Activated naive CD8-positive, alpha-beta T cell treated with anti-CD3 and anti-CD28 coated beads, Interleukin-2, amount 10 ng/mL, durations not matched to agents 7 days and 5 days (primary cell): ENCODE results near the gene NCAM2. TPM values are rescaled to one million over a fixed set of nuclear protein-coding genes. Genes with fewer than 3 reads are reported as not detected.
A peak's percentile ranks its signal among the peaks of the same experiment; 100 is the strongest.

Experiments
- ATAC-seq: fragments of 150-1000 bp; cut with Tn5 transposase; one replicate; pipeline ENCODE4 v1.10.0; 2021; ENCODE audit warnings: low read depth, moderate library complexity
- POLR2A ChIA-PET: fragments of 350-600 bp; sonication (Branson Sonifier 250); formaldehyde crosslinking; loops from one replicate; lab custom pipeline; 2021; ENCODE audit warnings: antibody characterized with exemption; lab: Charles Lee
- DNase-seq: peaks from one replicate; pipeline ENCODE4 v3.0.0; 2021
- H3K27ac Mint-ChIP-seq: one replicate; pipeline ENCODE4 v1.8.0; 2022; ENCODE audit warnings: mild to moderate bottlenecking, mixed read lengths
- H3K27me3 Mint-ChIP-seq: one replicate; pipeline ENCODE4 v1.8.0; 2022; ENCODE audit warnings: mild to moderate bottlenecking, moderate library complexity, mixed read lengths
- H3K36me3 Mint-ChIP-seq: one replicate; pipeline ENCODE4 v1.8.0; 2021; ENCODE audit warnings: mild to moderate bottlenecking, mixed read lengths
- H3K4me1 Mint-ChIP-seq: one replicate; pipeline ENCODE4 v1.8.0; 2021; ENCODE audit warnings: mixed read lengths
- H3K4me3 Mint-ChIP-seq: one replicate; pipeline ENCODE4 v1.8.0; 2022; ENCODE audit warnings: mild to moderate bottlenecking, moderate library complexity, mixed read lengths
- H3K9me3 Mint-ChIP-seq: one replicate; pipeline ENCODE4 v1.8.0; 2021; ENCODE audit warnings: mixed read lengths
- total RNA-seq, 2 experiments: library from RNA; stranded (reverse); gene quantifications; one replicate each; pipeline ENCODE4 v1.2.3, GENCODE V29; 2021

NCAM2 gene
- total RNA-seq, 2 experiments from 2014 or later: not detected

DNA sequence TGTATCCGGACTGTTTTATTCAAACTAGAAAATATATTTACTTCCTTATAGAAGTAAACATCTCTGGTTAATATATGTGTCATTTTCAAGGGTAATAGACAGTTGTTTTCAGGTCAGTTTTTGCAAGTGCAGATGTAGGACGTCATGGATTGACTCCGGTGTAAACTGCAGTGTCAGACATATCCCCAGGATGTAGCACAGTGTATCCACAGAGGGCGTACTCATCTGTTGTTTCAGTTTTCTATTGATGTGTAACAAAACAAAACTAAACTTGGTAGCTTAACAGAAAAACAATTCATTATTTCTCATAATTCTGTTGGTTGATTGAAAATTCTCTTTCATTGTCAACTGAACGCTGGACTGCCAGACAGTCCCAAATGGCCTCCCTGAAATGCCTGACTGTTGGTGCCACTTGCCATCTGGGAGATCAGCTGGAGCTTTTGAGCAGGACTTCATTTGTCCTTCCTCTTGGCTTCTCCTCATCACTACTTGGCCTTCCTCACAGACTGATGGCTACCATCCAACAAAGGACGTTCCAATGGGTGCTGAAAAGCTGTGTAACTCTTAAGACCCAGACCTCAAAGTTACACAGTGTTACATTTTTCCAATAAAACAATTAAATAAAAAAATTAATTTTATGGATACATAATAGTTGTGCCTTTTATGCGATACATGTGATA lies 181.6 kb downstream of the NCAM2 start:
- DNase-seq: no peak
- ATAC-seq: no peak
- H3K4me1 Mint-ChIP-seq: peaks cover 10% of the 10 kb centered on the region
- H3K27ac Mint-ChIP-seq: no peak overlapping the region
- no peak overlapping the region for H3K4me3 Mint-ChIP-seq
- peaks cover 8% of the 10 kb centered on the region for H3K27me3 Mint-ChIP-seq
- POLR2A ChIA-PET: no interaction called here
- H3K36me3 Mint-ChIP-seq: no peaks in the 10 kb centered on the region
- no peaks in the 10 kb centered on the region for H3K9me3 Mint-ChIP-seq

- Mint-ChIP-seq H3K36me3 (no peaks in the 10 kb centered on the region), H3K4me1 (no peaks in the 10 kb centered on the region), H3K27me3 (peaks cover 11% of the 10 kb centered on the region), H3K4me3 (no peak overlapping the region), H3K27ac (no peak overlapping the region), H3K9me3 (peaks cover 1% of the 10 kb centered on the region)
- ATAC-seq (no peak), DNase-seq (no peak)
- POLR2A ChIA-PET: no interaction called here
Measured at GRCh38 chr21:21182401-21183010, 184.3 kb downstream of the NCAM2 start.

GRCh38 chr21:21183092-21183491 lies 184.9 kb downstream of the NCAM2 start:
- POLR2A ChIA-PET: no interaction called here
- H3K4me3 Mint-ChIP-seq: no peak overlapping the region
- no peaks in the 10 kb centered on the region for H3K4me1 Mint-ChIP-seq
- H3K36me3 Mint-ChIP-seq: no peaks in the 10 kb centered on the region
- ATAC-seq: no peak
- peaks cover 1% of the 10 kb centered on the region for H3K9me3 Mint-ChIP-seq
- no peak for DNase-seq
- no peak overlapping the region for H3K27ac Mint-ChIP-seq
- H3K27me3 Mint-ChIP-seq: peaks cover 8% of the 10 kb centered on the region

DNA sequence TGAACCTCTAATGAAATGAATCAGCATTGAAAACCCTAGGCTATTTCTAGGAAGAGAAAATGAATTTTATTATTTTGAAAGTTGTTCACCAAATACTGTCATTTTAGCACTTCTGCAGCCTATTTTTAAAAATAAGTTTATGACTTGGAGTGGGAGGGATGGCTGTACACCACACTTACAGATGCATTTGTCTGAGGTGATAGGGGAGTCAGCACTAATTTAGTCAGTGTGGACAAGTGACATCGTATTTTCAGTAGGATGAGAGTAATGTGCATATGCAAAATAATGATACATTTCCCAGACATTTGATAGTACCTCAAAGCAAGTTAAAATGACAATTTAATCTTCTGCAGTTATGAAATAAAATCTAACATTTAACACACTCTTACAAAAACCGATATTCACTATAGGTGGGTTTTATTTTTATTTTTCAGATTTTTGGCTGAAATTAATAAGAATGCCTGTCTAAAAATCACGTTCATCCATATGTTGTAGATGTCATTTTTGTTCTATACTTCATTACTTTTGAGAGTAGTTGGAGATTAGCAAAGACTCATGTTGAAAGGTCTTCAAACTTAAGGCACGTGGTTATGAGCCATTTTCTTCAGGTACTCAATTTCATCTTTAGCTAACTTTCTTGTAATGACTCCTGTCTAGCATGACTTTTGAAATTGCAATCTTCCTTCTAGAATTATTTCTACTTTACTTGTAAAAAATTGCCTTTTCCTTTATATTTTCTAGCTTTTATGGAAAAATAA lies 186.7 kb downstream of the NCAM2 start:
- POLR2A ChIA-PET: no interaction called here
- no peak for DNase-seq
- Mint-ChIP-seq H3K4me3 (no peak overlapping the region), H3K36me3 (no peaks in the 10 kb centered on the region), H3K27ac (no peak overlapping the region), H3K9me3 (peaks cover 1% of the 10 kb centered on the region), H3K4me1 (no peaks in the 10 kb centered on the region), H3K27me3 (peaks cover 8% of the 10 kb centered on the region)
- no peak for ATAC-seq

- Mint-ChIP-seq H3K27me3 (peaks cover 9% of the 10 kb centered on the region), H3K4me3 (no peak overlapping the region), H3K27ac (no peak overlapping the region), H3K4me1 (peaks cover 3% of the 10 kb centered on the region), H3K36me3 (peaks cover 8% of the 10 kb centered on the region), H3K9me3 (peaks cover 1% of the 10 kb centered on the region)
- POLR2A ChIA-PET: no interaction called here
- DNase-seq (no peak), ATAC-seq (no peak)
Measured at GRCh38 chr21:21187579-21187978, 189.4 kb downstream of the NCAM2 start.

- Mint-ChIP-seq H3K9me3 (peaks cover 1% of the 10 kb centered on the region), H3K27me3 (peaks cover 9% of the 10 kb centered on the region), H3K4me3 (no peak overlapping the region), H3K27ac (no peak overlapping the region), H3K4me1 (peaks cover 5% of the 10 kb centered on the region), H3K36me3 (peaks cover 10% of the 10 kb centered on the region)
- POLR2A ChIA-PET: no interaction called here
- ATAC-seq (no peak), DNase-seq (no peak)
Measured at GRCh38 chr21:21188513-21189195, 190.4 kb downstream of the NCAM2 start.

GRCh38 chr21:21195417-21195943 lies 197.3 kb downstream of the NCAM2 start:
- Mint-ChIP-seq H3K27ac (no peak overlapping the region), H3K27me3 (no peaks in the 10 kb centered on the region), H3K4me1 (peaks cover 22% of the 10 kb centered on the region), H3K4me3 (no peak overlapping the region), H3K36me3 (peaks cover 20% of the 10 kb centered on the region), H3K9me3 (peaks cover 6% of the 10 kb centered on the region)
- POLR2A ChIA-PET: no interaction called here
- ATAC-seq: no peak
- DNase-seq: no peak

- Mint-ChIP-seq H3K4me3 (no peak overlapping the region), H3K27me3 (no peaks in the 10 kb centered on the region), H3K36me3 (peaks cover 20% of the 10 kb centered on the region), H3K4me1 (peaks cover 22% of the 10 kb centered on the region), H3K27ac (no peak overlapping the region), H3K9me3 (peaks cover 6% of the 10 kb centered on the region)
- POLR2A ChIA-PET: no interaction called here
- ATAC-seq (no peak), DNase-seq (no peak)
Measured at GRCh38 chr21:21196087-21196486, 197.9 kb downstream of the NCAM2 start.

DNA sequence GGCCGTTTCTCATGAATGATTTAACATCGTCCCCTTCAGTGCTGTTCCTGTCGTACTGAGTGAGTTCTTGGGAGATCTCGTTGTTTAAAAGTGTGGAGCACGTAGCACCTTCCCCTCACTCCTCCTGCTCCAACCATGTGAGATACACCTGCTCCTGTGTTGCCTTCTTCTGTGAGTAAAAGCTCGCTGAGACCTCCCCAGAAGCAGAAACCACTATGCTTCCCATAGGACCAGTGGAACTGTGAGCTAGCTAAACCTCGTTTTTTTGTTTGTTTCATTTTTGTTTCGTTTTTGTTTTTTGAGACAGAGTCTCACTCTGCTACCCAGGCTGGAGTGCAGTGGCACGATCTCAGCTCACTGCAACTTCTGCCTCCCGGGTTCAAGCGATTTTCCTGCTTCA lies 198.6 kb downstream of the NCAM2 start:
- Mint-ChIP-seq H3K9me3 (peaks cover 6% of the 10 kb centered on the region), H3K4me1 (peaks cover 29% of the 10 kb centered on the region), H3K27ac (no peak overlapping the region), H3K4me3 (no peak overlapping the region), H3K36me3 (peaks cover 21% of the 10 kb centered on the region), H3K27me3 (no peaks in the 10 kb centered on the region)
- POLR2A ChIA-PET: no interaction called here
- no peak for DNase-seq
- no peak for ATAC-seq

- H3K4me3 Mint-ChIP-seq: peak overlapping the region; percentile 79
- no peak for DNase-seq
- no peak for ATAC-seq
- no peaks in the 10 kb centered on the region for H3K27me3 Mint-ChIP-seq
- POLR2A ChIA-PET: no interaction called here
- peaks cover 24% of the 10 kb centered on the region for H3K4me1 Mint-ChIP-seq
- H3K36me3 Mint-ChIP-seq: peaks cover 17% of the 10 kb centered on the region
- H3K27ac Mint-ChIP-seq: peak overlapping the region; percentile 90
- peaks cover 6% of the 10 kb centered on the region for H3K9me3 Mint-ChIP-seq
Measured at GRCh38 chr21:21199342-21200102, 201.3 kb downstream of the NCAM2 start.

DNA sequence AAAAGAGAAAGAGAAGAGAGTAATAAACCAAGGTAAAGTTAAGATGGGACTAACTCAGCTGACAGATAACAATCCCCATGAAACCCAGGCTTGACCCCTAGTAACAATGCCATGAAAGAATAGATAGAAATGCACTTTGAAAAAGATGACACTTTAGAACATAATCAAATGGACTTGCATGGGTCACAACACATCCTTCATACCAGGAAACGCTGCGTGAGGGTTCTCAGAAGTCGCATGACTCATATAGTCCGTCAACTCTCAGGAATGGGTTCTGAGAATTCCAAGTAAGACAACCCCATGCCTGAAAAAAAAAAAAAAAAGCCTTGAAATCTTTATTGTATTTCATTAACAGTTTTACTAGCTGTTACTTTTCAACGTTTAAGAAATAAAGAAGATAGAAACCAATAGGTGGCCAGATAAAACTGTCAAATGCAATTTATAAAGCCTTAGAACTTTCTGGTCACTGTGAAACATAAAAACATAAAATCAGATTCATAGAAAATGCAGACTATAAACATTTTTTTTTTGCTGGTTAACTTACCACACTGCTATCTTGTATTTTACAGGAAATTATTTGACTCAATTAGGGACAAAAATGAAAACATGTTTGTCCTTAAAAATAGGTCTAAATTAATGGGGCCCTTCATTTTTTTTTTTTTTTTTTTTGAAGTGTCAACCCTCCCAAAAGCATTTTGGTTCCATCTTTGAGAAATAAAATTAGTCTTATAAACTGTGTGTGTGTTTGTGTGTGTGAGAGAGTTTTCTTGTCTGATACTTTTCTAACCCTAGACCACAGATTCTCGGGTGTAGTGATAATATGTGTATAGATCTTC lies 202.1 kb downstream of the NCAM2 start:
- peak overlapping the region; percentile 90 for H3K27ac Mint-ChIP-seq
- peaks cover 17% of the 10 kb centered on the region for H3K36me3 Mint-ChIP-seq
- H3K4me3 Mint-ChIP-seq: peak overlapping the region; percentile 79
- POLR2A ChIA-PET: no interaction called here
- peaks cover 6% of the 10 kb centered on the region for H3K9me3 Mint-ChIP-seq
- DNase-seq: peak; percentile 41
- no peaks in the 10 kb centered on the region for H3K27me3 Mint-ChIP-seq
- H3K4me1 Mint-ChIP-seq: peaks cover 24% of the 10 kb centered on the region
- peak; percentile 88 for ATAC-seq

- DNase-seq (no peak), ATAC-seq (no peak)
- Mint-ChIP-seq H3K27ac (peak overlapping the region; percentile 90), H3K27me3 (peaks cover 2% of the 10 kb centered on the region), H3K9me3 (peaks cover 6% of the 10 kb centered on the region), H3K36me3 (peaks cover 15% of the 10 kb centered on the region), H3K4me3 (peak overlapping the region; percentile 79), H3K4me1 (peaks cover 24% of the 10 kb centered on the region)
- POLR2A ChIA-PET: no interaction called here
Measured at GRCh38 chr21:21200939-21201615, 202.9 kb downstream of the NCAM2 start.
